PC-9 (cell line): ENCODE data around the gene NOP9. TPM values are rescaled to one million over a fixed set of nuclear protein-coding genes. Genes with fewer than 3 reads are reported as not detected.

ENCODE experiments used
- BruUV-seq: library from RNA; stranded (reverse); fragments of 400-500 nt; replicated peaks from 2 replicates; lab custom pipeline; 2021; lab: Mats Ljungman, UMichigan
- CTCF ChIA-PET: fragments of 300-600 bp; sonication (Branson Sonifier 250); formaldehyde crosslinking; loops from one replicate; lab custom pipeline; 2022; ENCODE audit warnings: antibody characterized with exemption; lab: Charles Lee
- POLR2A ChIA-PET: fragments of 300-600 bp; sonication (Branson Sonifier 250); formaldehyde crosslinking; loops from one replicate; lab custom pipeline; 2022; ENCODE audit warnings: antibody characterized with exemption; ENCODE audit not compliant: unreplicated experiment; lab: Charles Lee
- DNase-seq, 2 experiments: peaks; one replicate each; pipeline versions ENCODE4 v3.0.0 to v3.0.0-alpha.2; 2015 to 2022; ENCODE audit warnings: mixed read lengths in 1 of 2
- H2AFZ ChIP-seq: fragments of 200-600 bp; sonication (generic); 2 replicates; pipeline ENCODE4 v1.8.1; 2017; ENCODE audit warnings: antibody characterized with exemption
- H3F3A ChIP-seq: fragments of 200-600 bp; sonication (generic); 2 replicates; pipeline ENCODE4 v1.8.1; 2017; ENCODE audit warnings: antibody characterized with exemption, mild to moderate bottlenecking, low read depth; ENCODE audit not compliant: insufficient read depth
- H3K27ac ChIP-seq: fragments of 200-600 bp; sonication (generic); 2 replicates; pipeline ENCODE4 v1.6.1; 2016; ENCODE audit warnings: mixed run types
- H3K27me3 ChIP-seq: fragments of 200-600 bp; sonication (generic); 2 replicates; pipeline ENCODE4 v1.6.1; 2016; ENCODE audit warnings: low read depth, mixed run types; ENCODE audit not compliant: insufficient read depth
- H3K36me3 ChIP-seq: fragments of 200-600 bp; sonication (generic); 2 replicates; pipeline ENCODE4 v1.6.1; 2016; ENCODE audit warnings: low read depth, mixed run types
- H3K4me1 ChIP-seq: fragments of 200-600 bp; sonication (generic); replicated peaks from 2 replicates; pipeline ENCODE4 v1.6.1; 2016; ENCODE audit warnings: mixed run types; ENCODE audit not compliant: insufficient read depth
- H3K4me2 ChIP-seq: fragments of 200-600 bp; sonication (generic); 2 replicates; pipeline ENCODE4 v1.6.1; 2017; ENCODE audit warnings: mixed run types
- H3K4me3 ChIP-seq: fragments of 200-600 bp; sonication (generic); 2 replicates; pipeline ENCODE4 v1.6.1; 2016; ENCODE audit warnings: mixed run types
- H3K79me2 ChIP-seq: fragments of 200-600 bp; sonication (generic); 2 replicates; pipeline ENCODE4 v1.6.1; 2017; ENCODE audit warnings: low read depth, mixed run types
- H3K9me2 ChIP-seq: fragments of 200-600 bp; sonication (generic); 2 replicates; pipeline ENCODE4 v1.8.1; 2017; ENCODE audit warnings: mild to moderate bottlenecking; ENCODE audit not compliant: insufficient read depth
- H3K9me3 ChIP-seq: fragments of 200-600 bp; sonication (generic); 2 replicates; pipeline ENCODE4 v1.8.1; 2016; ENCODE audit warnings: low read depth; ENCODE audit not compliant: insufficient read depth
- H4K20me1 ChIP-seq: fragments of 200-600 bp; sonication (generic); 2 replicates; pipeline ENCODE4 v1.8.1; 2017; ENCODE audit not compliant: insufficient read depth
- CTCF ChIP-seq: fragments of 200-600 bp; sonication (generic); conservative IDR thresholded peaks from 2 replicates; pipeline ENCODE4 v1.6.1; 2017; ENCODE audit warnings: mixed run types, antibody characterized with exemption, mild to moderate bottlenecking, moderate library complexity
- EZH2 ChIP-seq: fragments of 200-600 bp; sonication (generic); IDR thresholded peaks from 2 replicates; pipeline ENCODE4 v1.8.0; 2017; ENCODE audit warnings: antibody characterized with exemption, low read depth
- intact Hi-C: fragments of 100-400 bp; cut with micrococcal nuclease; formaldehyde crosslinking; loops from one replicate; pipeline ENCODE4 v1.10.0; 2022; ENCODE audit not compliant: unreplicated experiment
- total RNA-seq: library from RNA; stranded (reverse); gene quantifications from 2 replicates; pipeline ENCODE4 v1.2.3, GENCODE V29; 2021

Gene NOP9
- total RNA-seq, 1 experiment from 2014 or later, result 24.4 TPM

GRCh38 chr14:24269910-24270536 is 29.6 kb upstream of the NOP9 start:
- no peaks in the 10 kb centered on the region for H3K79me2 ChIP-seq
- no peaks in the 10 kb centered on the region for H3K36me3 ChIP-seq
- ChIA-PET CTCF (no interaction called here), POLR2A (no interaction called here)
- intact Hi-C loops, result no loop called here
- H3K27ac ChIP-seq, result no peak overlapping the region
- no TSS peak for BruUV-seq
- no peaks in the 10 kb centered on the region for H3K9me2 ChIP-seq
- peaks cover 20% of the 10 kb centered on the region for H3K4me1 ChIP-seq
- TF ChIP-seq EZH2 (no peak), CTCF (no peak)
- no peak overlapping the region for H2AFZ ChIP-seq
- H3K27me3 ChIP-seq, result no peaks in the 10 kb centered on the region
- H3K9me3 ChIP-seq, result no peaks in the 10 kb centered on the region
- H3F3A ChIP-seq, result peaks cover 19% of the 10 kb centered on the region
- H4K20me1 ChIP-seq, result no peaks in the 10 kb centered on the region
- H3K4me3 ChIP-seq, result no peak overlapping the region
- H3K4me2 ChIP-seq, result no peak overlapping the region
- no peak for DNase-seq

- H3K27me3 ChIP-seq, result no peaks in the 10 kb centered on the region
- H3K79me2 ChIP-seq, result no peaks in the 10 kb centered on the region
- peak overlapping the region; percentile 91 for H2AFZ ChIP-seq
- H3K9me3 ChIP-seq, result no peaks in the 10 kb centered on the region
- H3K27ac ChIP-seq, result no peak overlapping the region
- no peaks in the 10 kb centered on the region for H4K20me1 ChIP-seq
- H3K4me2 ChIP-seq, result peak overlapping the region; percentile 84
- ChIA-PET CTCF (interaction anchor here (1.0 kb wide), 1 partner anchor 27 kb away, joined by 4 read pairs; no protein-coding TSS in a partner anchor), POLR2A (interaction anchor here (0.5 kb wide), 1 partner anchor 37 kb away, joined by 4 read pairs; no protein-coding TSS in a partner anchor)
- H3K9me2 ChIP-seq, result no peaks in the 10 kb centered on the region
- no peak for TF ChIP-seq CTCF
- TF ChIP-seq EZH2, result no peak
- H3F3A ChIP-seq, result peaks cover 19% of the 10 kb centered on the region
- peaks cover 20% of the 10 kb centered on the region for H3K4me1 ChIP-seq
- peak overlapping the region; percentile 91 for H3K4me3 ChIP-seq
- BruUV-seq, result TSS peak; percentile 66
- no peak for DNase-seq
- no peaks in the 10 kb centered on the region for H3K36me3 ChIP-seq
- intact Hi-C loops, result no loop called here
Measured at GRCh38 chr14:24270537-24271133, 29.0 kb upstream of the NOP9 start.

GRCh38 chr14:24271134-24271833 is 28.4 kb upstream of the NOP9 start, which contains the start of gene RABGGTA:
Gene RABGGTA, minus strand, starts transcription at chr14:24271597. Its CDS starts 482 bp downstream, at chr14:24271115.
- POLR2A ChIA-PET, result interaction anchor here (0.5 to 0.8 kb wide), 2 partner anchors 37 to 58 kb away, joined by 4 read pairs; partner anchors contain the start of gene CHMP4A

More at GRCh38 chr14:24271134-24271833, 28.4 kb upstream of the NOP9 start, which contains the start of gene RABGGTA:
- Histone ChIP-seq H3K4me2 (peak within 1 kb of the TSS; percentile 84), H3K9me3 (no peaks in the 10 kb centered on the region), H3K9me2 (no peaks in the 10 kb centered on the region), H3K4me3 (peak within 1 kb of the TSS; percentile 91), H3K27me3 (no peaks in the 10 kb centered on the region), H4K20me1 (no peaks in the 10 kb centered on the region), H3K79me2 (no peaks in the 10 kb centered on the region), H3K4me1 (peaks cover 20% of the 10 kb centered on the region), H3F3A (peaks cover 19% of the 10 kb centered on the region), H3K36me3 (no peaks in the 10 kb centered on the region), H3K27ac (peak within 1 kb of the TSS; percentile 78), H2AFZ (peak within 1 kb of the TSS; percentile 91)
- no TSS peak for BruUV-seq
- CTCF ChIA-PET, result interaction anchor here (1.0 kb wide), 1 partner anchor 28 kb away, joined by 4 read pairs; no protein-coding TSS in a partner anchor
- intact Hi-C loops, result no loop called here
- peak; percentile 64 to 82 for DNase-seq
- TF ChIP-seq EZH2 (no peak), CTCF (peak; percentile 64)
